Astrocyte (in vitro differentiated cells and primary cell): ENCODE results near the gene BTG2. TPM values are rescaled to one million over a fixed set of nuclear protein-coding genes. Genes with fewer than 3 reads are reported as not detected.

Experiments
- DNase-seq: peaks from one replicate; pipeline ENCODE4 v3.0.0-alpha.2; 2010; ENCODE audit warnings: low read depth
- FAIRE-seq: peaks from 2 replicates; lab custom pipeline; 2011; peaks lifted over from hg19 to GRCh38; lab: Jason Lieb, UNC
- H2AFZ ChIP-seq: 2 replicates; pipeline ENCODE4 v1.6.0; 2012; ENCODE audit warnings: low read depth, low read length, inconsistent platforms
- H3K27ac ChIP-seq: 2 replicates; pipeline ENCODE4 v1.5.1; 2011; ENCODE audit warnings: low read depth, low read length, inconsistent platforms
- H3K27me3 ChIP-seq: 2 replicates; pipeline ENCODE4 v1.6.0; 2011; ENCODE audit warnings: low read length, inconsistent platforms; ENCODE audit not compliant: insufficient read depth
- H3K36me3 ChIP-seq: 2 replicates; pipeline ENCODE4 v1.5.1; 2011; ENCODE audit warnings: low read length, inconsistent platforms; ENCODE audit not compliant: insufficient read depth
- H3K4me1 ChIP-seq: 2 replicates; pipeline ENCODE4 v1.5.1; 2011; ENCODE audit warnings: low read length, inconsistent platforms; ENCODE audit not compliant: insufficient read depth
- H3K4me2 ChIP-seq: 2 replicates; pipeline ENCODE4 v1.6.0; 2012; ENCODE audit warnings: low read length, inconsistent platforms
- H3K4me3 ChIP-seq: 2 replicates; pipeline ENCODE4 v1.5.1; 2011; ENCODE audit warnings: low read depth, mild to moderate bottlenecking, low read length, inconsistent platforms; ENCODE audit not compliant: insufficient read depth
- H3K79me2 ChIP-seq: 2 replicates; pipeline ENCODE4 v1.6.0; 2012; ENCODE audit warnings: mild to moderate bottlenecking, low read length, inconsistent platforms; ENCODE audit not compliant: insufficient read depth
- H3K9ac ChIP-seq: 2 replicates; pipeline ENCODE4 v1.6.0; 2012; ENCODE audit warnings: mild to moderate bottlenecking, low read length, inconsistent platforms
- H3K9me3 ChIP-seq: 2 replicates; pipeline ENCODE4 v1.5.1; 2012; ENCODE audit warnings: low read depth, mild to moderate bottlenecking, low read length, inconsistent platforms; ENCODE audit not compliant: insufficient read depth
- H4K20me1 ChIP-seq: 2 replicates; pipeline ENCODE4 v1.6.0; 2012; ENCODE audit warnings: low read length, inconsistent platforms; ENCODE audit not compliant: insufficient read depth
- H3K27ac Mint-ChIP-seq: one replicate; pipeline ENCODE4 v1.8.0; 2021; ENCODE audit warnings: mild to moderate bottlenecking, mixed read lengths; ENCODE audit not compliant: unreplicated experiment
- H3K27me3 Mint-ChIP-seq: one replicate; pipeline ENCODE4 v1.8.0; 2021; ENCODE audit warnings: low read depth, mixed read lengths; ENCODE audit not compliant: unreplicated experiment
- H3K36me3 Mint-ChIP-seq: one replicate; pipeline ENCODE4 v1.8.0; 2021; ENCODE audit warnings: low read depth, mixed read lengths; ENCODE audit not compliant: unreplicated experiment
- H3K4me1 Mint-ChIP-seq: one replicate; pipeline ENCODE4 v1.8.0; 2021; ENCODE audit warnings: low read depth, mixed read lengths; ENCODE audit not compliant: unreplicated experiment
- H3K4me3 Mint-ChIP-seq: one replicate; pipeline ENCODE4 v1.8.0; 2021; ENCODE audit warnings: mild to moderate bottlenecking, moderate library complexity, mixed read lengths; ENCODE audit not compliant: unreplicated experiment
- H3K9me3 Mint-ChIP-seq: one replicate; pipeline ENCODE4 v1.8.0; 2021; ENCODE audit warnings: mild to moderate bottlenecking, mixed read lengths; ENCODE audit not compliant: unreplicated experiment
- EZH2 ChIP-seq: IDR thresholded peaks from 2 replicates; pipeline ENCODE4 v1.6.1; 2012; ENCODE audit warnings: mild to moderate bottlenecking, low read length, inconsistent platforms; ENCODE audit not compliant: insufficient read depth
- total RNA-seq: library from RNA; stranded (reverse); gene quantifications from 2 replicates; pipeline ENCODE4 v1.2.1, GENCODE V29; 2021
- TF ChIP-seq, protein P1 (sequence below): IDR thresholded peaks from 2 replicates; pipeline ENCODE4 v1.5.1; 2011; ENCODE audit warnings: low read depth, mild to moderate bottlenecking, inconsistent platforms, low read length, moderate library complexity; ENCODE audit not compliant: insufficient read depth

BTG2 gene
- total RNA-seq, 1 donor from 2014 or later = 58.3 TPM

DNA sequence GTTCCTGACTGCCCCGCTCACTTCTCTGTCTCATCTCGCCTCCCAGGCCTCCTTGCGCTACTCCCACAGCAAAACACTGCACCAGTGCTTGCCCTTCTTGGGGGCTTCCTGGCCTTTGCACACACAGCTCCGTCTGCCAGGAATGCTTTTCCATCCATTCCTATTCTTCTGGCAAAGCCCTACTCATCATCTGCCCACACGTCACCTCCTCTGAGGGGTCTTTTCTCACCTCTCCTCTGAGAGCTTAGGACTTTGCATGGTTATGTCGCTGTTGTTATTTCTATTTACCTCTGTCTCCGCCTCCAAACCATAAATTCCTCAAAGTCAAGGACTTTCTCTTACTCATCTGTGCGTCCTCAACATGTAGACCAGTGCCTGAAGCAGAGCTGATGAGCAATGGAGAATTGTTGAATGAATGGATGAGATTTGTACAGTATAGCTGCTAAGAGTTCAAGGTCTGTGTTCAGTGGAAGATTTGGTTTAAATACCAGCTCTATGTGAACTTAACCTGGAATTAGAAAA is 26.4 kb upstream of the BTG2 start:
- DNase-seq = no peak
- Mint-ChIP-seq H3K27ac (peak overlapping the region; percentile 51), H3K4me3 (peak overlapping the region; percentile 4), H3K4me1 (peaks cover 22% of the 10 kb centered on the region), H3K36me3 (no peaks in the 10 kb centered on the region), H3K27me3 (peaks cover 22% of the 10 kb centered on the region), H3K9me3 (no peaks in the 10 kb centered on the region)
- FAIRE-seq = no peak
- Histone ChIP-seq H3K36me3 (no peaks in the 10 kb centered on the region), H3K27ac (peak overlapping the region; percentile 31), H3K4me2 (peak overlapping the region; percentile 79), H3K9me3 (no peaks in the 10 kb centered on the region), H2AFZ (peak overlapping the region; percentile 85), H4K20me1 (no peaks in the 10 kb centered on the region), H3K79me2 (no peaks in the 10 kb centered on the region), H3K4me1 (peaks cover 14% of the 10 kb centered on the region), H3K4me3 (peak overlapping the region; percentile 27), H3K27me3 (peaks cover under 1% of the 10 kb centered on the region), H3K9ac (peak overlapping the region; percentile 22)
- TF ChIP-seq, protein P1, sequence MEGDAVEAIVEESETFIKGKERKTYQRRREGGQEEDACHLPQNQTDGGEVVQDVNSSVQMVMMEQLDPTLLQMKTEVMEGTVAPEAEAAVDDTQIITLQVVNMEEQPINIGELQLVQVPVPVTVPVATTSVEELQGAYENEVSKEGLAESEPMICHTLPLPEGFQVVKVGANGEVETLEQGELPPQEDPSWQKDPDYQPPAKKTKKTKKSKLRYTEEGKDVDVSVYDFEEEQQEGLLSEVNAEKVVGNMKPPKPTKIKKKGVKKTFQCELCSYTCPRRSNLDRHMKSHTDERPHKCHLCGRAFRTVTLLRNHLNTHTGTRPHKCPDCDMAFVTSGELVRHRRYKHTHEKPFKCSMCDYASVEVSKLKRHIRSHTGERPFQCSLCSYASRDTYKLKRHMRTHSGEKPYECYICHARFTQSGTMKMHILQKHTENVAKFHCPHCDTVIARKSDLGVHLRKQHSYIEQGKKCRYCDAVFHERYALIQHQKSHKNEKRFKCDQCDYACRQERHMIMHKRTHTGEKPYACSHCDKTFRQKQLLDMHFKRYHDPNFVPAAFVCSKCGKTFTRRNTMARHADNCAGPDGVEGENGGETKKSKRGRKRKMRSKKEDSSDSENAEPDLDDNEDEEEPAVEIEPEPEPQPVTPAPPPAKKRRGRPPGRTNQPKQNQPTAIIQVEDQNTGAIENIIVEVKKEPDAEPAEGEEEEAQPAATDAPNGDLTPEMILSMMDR = no peak
- TF ChIP-seq EZH2 = no peak

GRCh38 chr1:203280061-203280460 is 25.3 kb upstream of the BTG2 start:
- Mint-ChIP-seq H3K36me3 (no peaks in the 10 kb centered on the region), H3K27ac (no peak overlapping the region), H3K4me1 (peaks cover 20% of the 10 kb centered on the region), H3K27me3 (peaks cover 18% of the 10 kb centered on the region), H3K4me3 (no peak overlapping the region), H3K9me3 (no peaks in the 10 kb centered on the region)
- no peak overlapping the region for H3K4me2 ChIP-seq
- no peaks in the 10 kb centered on the region for H3K79me2 ChIP-seq
- FAIRE-seq (no peak), DNase-seq (no peak)
- no peak for TF ChIP-seq EZH2
- TF ChIP-seq, protein P1 = no peak
- peaks cover 10% of the 10 kb centered on the region for H3K27me3 ChIP-seq
- H4K20me1 ChIP-seq = no peaks in the 10 kb centered on the region
- H3K9me3 ChIP-seq = no peaks in the 10 kb centered on the region
- H3K4me3 ChIP-seq = no peak overlapping the region
- no peaks in the 10 kb centered on the region for H3K36me3 ChIP-seq
- peaks cover 13% of the 10 kb centered on the region for H3K4me1 ChIP-seq
- H2AFZ ChIP-seq = no peak overlapping the region
- H3K27ac ChIP-seq = no peak overlapping the region
- H3K9ac ChIP-seq = no peak overlapping the region

GRCh38 chr1:203281033-203281432 is 24.3 kb upstream of the BTG2 start:
- DNase-seq (no peak), FAIRE-seq (no peak)
- peaks cover 18% of the 10 kb centered on the region for H3K4me1 Mint-ChIP-seq
- H3K27me3 ChIP-seq = peaks cover 12% of the 10 kb centered on the region
- H3K9me3 Mint-ChIP-seq = no peaks in the 10 kb centered on the region
- H3K4me3 ChIP-seq = no peak overlapping the region
- TF ChIP-seq, protein P1 = no peak
- TF ChIP-seq EZH2 = no peak
- H3K4me1 ChIP-seq = peaks cover 13% of the 10 kb centered on the region
- peaks cover 10% of the 10 kb centered on the region for H3K27me3 Mint-ChIP-seq
- H3K9ac ChIP-seq = no peak overlapping the region
- H3K79me2 ChIP-seq = no peaks in the 10 kb centered on the region
- no peaks in the 10 kb centered on the region for H3K36me3 Mint-ChIP-seq
- no peak overlapping the region for H3K4me2 ChIP-seq
- H3K9me3 ChIP-seq = no peaks in the 10 kb centered on the region
- H3K36me3 ChIP-seq = no peaks in the 10 kb centered on the region
- H3K4me3 Mint-ChIP-seq = no peak overlapping the region
- no peak overlapping the region for H2AFZ ChIP-seq
- H3K27ac ChIP-seq = no peak overlapping the region
- no peaks in the 10 kb centered on the region for H4K20me1 ChIP-seq
- no peak overlapping the region for H3K27ac Mint-ChIP-seq
